ENCODE results near the gene TSPEAR. TPM values are rescaled to one million over a fixed set of nuclear protein-coding genes. Genes with fewer than 3 reads are reported as not detected.

Gene TSPEAR
- total RNA-seq, 1 experiment from 2014 or later = 0.32 TPM

GRCh38 chr21:44494418-44494817, 217.0 kb downstream of the TSPEAR start:
- H3K36me3 ChIP-seq (ENCODE audit: control insufficient read depth, insufficient read depth, low read length) = no peaks in the 10 kb centered on the region
- Mint-ChIP-seq H3K4me3 (ENCODE audit: unreplicated experiment) (no peak overlapping the region), H3K27ac (ENCODE audit: unreplicated experiment) (no peak overlapping the region), H3K4me1 (ENCODE audit: low read depth, unreplicated experiment) (peaks cover 6% of the 10 kb centered on the region), H3K9me3 (ENCODE audit: unreplicated experiment) (peaks cover 20% of the 10 kb centered on the region), H3K36me3 (ENCODE audit: insufficient read depth, unreplicated experiment) (no peaks in the 10 kb centered on the region), H3K27me3 (ENCODE audit: insufficient read depth, unreplicated experiment) (no peaks in the 10 kb centered on the region)
- H3K4me1 ChIP-seq = no peaks in the 10 kb centered on the region
- no peaks in the 10 kb centered on the region for H3K27me3 ChIP-seq (replicated peaks; ENCODE audit: control insufficient read depth, insufficient read depth, low read length)
- CTCF ChIA-PET = interaction anchor here (1.1 kb wide), 1 partner anchor 10 kb away, joined by 3 read pairs; no protein-coding TSS in a partner anchor
- intact Hi-C loops (cut with micrococcal nuclease; ENCODE audit: unreplicated experiment) = no loop called here
- no TSS peak for BruUV-seq (replicated peaks)
- TF ChIP-seq, protein P1, sequence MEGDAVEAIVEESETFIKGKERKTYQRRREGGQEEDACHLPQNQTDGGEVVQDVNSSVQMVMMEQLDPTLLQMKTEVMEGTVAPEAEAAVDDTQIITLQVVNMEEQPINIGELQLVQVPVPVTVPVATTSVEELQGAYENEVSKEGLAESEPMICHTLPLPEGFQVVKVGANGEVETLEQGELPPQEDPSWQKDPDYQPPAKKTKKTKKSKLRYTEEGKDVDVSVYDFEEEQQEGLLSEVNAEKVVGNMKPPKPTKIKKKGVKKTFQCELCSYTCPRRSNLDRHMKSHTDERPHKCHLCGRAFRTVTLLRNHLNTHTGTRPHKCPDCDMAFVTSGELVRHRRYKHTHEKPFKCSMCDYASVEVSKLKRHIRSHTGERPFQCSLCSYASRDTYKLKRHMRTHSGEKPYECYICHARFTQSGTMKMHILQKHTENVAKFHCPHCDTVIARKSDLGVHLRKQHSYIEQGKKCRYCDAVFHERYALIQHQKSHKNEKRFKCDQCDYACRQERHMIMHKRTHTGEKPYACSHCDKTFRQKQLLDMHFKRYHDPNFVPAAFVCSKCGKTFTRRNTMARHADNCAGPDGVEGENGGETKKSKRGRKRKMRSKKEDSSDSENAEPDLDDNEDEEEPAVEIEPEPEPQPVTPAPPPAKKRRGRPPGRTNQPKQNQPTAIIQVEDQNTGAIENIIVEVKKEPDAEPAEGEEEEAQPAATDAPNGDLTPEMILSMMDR (IDR thresholded peaks at IDR 0.05; ENCODE audit: insufficient read depth in 1 of 2, low read depth in 1 of 2, low read length in 1 of 2, severe bottlenecking in 1 of 2, unreplicated experiment in 1 of 2) = no peak
- H3K4me3 ChIP-seq (ENCODE audit: low read depth, low read length) = no peak overlapping the region
- POLR2A ChIA-PET = no interaction called here
- H3K9me3 ChIP-seq = peaks cover 14% of the 10 kb centered on the region
- no peak for DNase-seq

DNA sequence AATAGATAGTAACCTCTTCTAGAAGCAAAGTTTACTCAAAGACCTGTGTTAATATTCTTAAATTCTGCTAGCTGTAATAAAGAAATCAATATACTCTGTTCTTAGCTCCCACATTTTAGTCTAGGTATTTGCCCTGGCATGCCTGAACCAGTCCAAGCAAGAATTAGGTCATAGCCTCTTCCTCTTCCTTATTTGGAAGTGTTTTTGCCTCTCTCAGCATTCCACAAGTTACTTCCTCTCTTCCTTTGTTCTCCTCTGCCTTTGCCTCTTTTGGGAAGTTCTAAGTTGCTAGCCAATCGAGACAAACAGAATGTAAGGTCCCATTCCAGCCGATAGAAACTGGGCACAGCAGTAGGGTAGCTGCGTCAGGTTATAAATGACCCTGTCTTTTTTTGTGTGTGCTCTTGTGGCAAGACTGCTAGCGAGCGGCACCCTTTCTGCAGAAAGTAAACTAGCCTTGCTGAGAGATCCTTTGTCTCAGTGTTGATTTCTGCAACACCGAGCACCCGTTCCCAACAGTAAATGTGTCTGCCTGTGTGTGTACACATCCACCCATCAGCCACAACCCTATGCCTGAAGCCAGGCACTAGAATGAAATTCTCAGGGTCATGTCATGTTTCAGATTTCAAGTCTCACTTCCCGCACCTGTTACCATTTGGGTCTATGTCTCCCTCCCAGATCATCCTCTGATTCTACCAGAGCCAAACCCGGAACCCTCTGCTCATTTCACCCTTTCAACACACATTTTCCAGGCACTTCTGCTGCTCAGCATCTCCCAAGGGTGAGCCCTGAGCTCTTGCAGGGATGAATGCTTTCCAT, 218.6 kb downstream of the TSPEAR start:
- no peak overlapping the region for H3K27ac Mint-ChIP-seq (ENCODE audit: unreplicated experiment)
- TF ChIP-seq, protein P1 (IDR thresholded peaks at IDR 0.05; ENCODE audit: insufficient read depth in 1 of 2, low read depth in 1 of 2, low read length in 1 of 2, severe bottlenecking in 1 of 2, unreplicated experiment in 1 of 2) = no peak
- no peak overlapping the region for H3K4me3 Mint-ChIP-seq (ENCODE audit: unreplicated experiment)
- H3K4me1 Mint-ChIP-seq (ENCODE audit: low read depth, unreplicated experiment) = peaks cover 6% of the 10 kb centered on the region
- H3K9me3 Mint-ChIP-seq (ENCODE audit: unreplicated experiment) = peaks cover 20% of the 10 kb centered on the region
- ChIA-PET CTCF (interaction anchor here (1.1 kb wide), 1 partner anchor 9 kb away, joined by 3 read pairs; no protein-coding TSS in a partner anchor), POLR2A (no interaction called here)
- no peaks in the 10 kb centered on the region for H3K27me3 Mint-ChIP-seq (ENCODE audit: insufficient read depth, unreplicated experiment)
- H3K36me3 Mint-ChIP-seq (ENCODE audit: insufficient read depth, unreplicated experiment) = no peaks in the 10 kb centered on the region
- Histone ChIP-seq H3K4me1 (no peaks in the 10 kb centered on the region), H3K9me3 (peaks cover 14% of the 10 kb centered on the region), H3K36me3 (ENCODE audit: control insufficient read depth, insufficient read depth, low read length) (no peaks in the 10 kb centered on the region), H3K4me3 (ENCODE audit: low read depth, low read length) (no peak overlapping the region), H3K27me3 (replicated peaks; ENCODE audit: control insufficient read depth, insufficient read depth, low read length) (no peaks in the 10 kb centered on the region)
- no peak for DNase-seq
- no TSS peak for BruUV-seq (replicated peaks)
- intact Hi-C loops (cut with micrococcal nuclease; ENCODE audit: unreplicated experiment) = no loop called here

- Histone ChIP-seq H3K4me1 (no peaks in the 10 kb centered on the region), H3K36me3 (ENCODE audit: control insufficient read depth, insufficient read depth, low read length) (no peaks in the 10 kb centered on the region), H3K9me3 (peaks cover 14% of the 10 kb centered on the region), H3K4me3 (ENCODE audit: low read depth, low read length) (no peak overlapping the region), H3K27me3 (replicated peaks; ENCODE audit: control insufficient read depth, insufficient read depth, low read length) (no peaks in the 10 kb centered on the region)
- Mint-ChIP-seq H3K4me3 (ENCODE audit: unreplicated experiment) (no peak overlapping the region), H3K27me3 (ENCODE audit: insufficient read depth, unreplicated experiment) (no peaks in the 10 kb centered on the region), H3K9me3 (ENCODE audit: unreplicated experiment) (peaks cover 20% of the 10 kb centered on the region), H3K27ac (ENCODE audit: unreplicated experiment) (no peak overlapping the region), H3K36me3 (ENCODE audit: insufficient read depth, unreplicated experiment) (no peaks in the 10 kb centered on the region), H3K4me1 (ENCODE audit: low read depth, unreplicated experiment) (peaks cover 6% of the 10 kb centered on the region)
- CTCF ChIA-PET = no interaction called here
- POLR2A ChIA-PET = no interaction called here
- BruUV-seq (replicated peaks) = no TSS peak
- intact Hi-C loops (cut with micrococcal nuclease; ENCODE audit: unreplicated experiment) = no loop called here
- DNase-seq = no peak
- TF ChIP-seq, protein P1 (IDR thresholded peaks at IDR 0.05; ENCODE audit: insufficient read depth in 1 of 2, low read depth in 1 of 2, low read length in 1 of 2, severe bottlenecking in 1 of 2, unreplicated experiment in 1 of 2) = no peak
These were observed 220.6 kb downstream of the TSPEAR start for GRCh38 chr21:44490816-44491215.

Data from Caco-2 (cell line).